ENCODE measurements around the gene OR2A12. TPM values are rescaled to one million over a fixed set of nuclear protein-coding genes. Genes with fewer than 3 reads are reported as not detected.
"Not testable (repeated sequence)": the region's sequence is repeated elsewhere in the genome, so short reads cannot be mapped to it uniquely, and the experiment has no call there.

The OR2A12 gene
- total and polyA plus RNA-seq, 11 donors, result not detected

DNA sequence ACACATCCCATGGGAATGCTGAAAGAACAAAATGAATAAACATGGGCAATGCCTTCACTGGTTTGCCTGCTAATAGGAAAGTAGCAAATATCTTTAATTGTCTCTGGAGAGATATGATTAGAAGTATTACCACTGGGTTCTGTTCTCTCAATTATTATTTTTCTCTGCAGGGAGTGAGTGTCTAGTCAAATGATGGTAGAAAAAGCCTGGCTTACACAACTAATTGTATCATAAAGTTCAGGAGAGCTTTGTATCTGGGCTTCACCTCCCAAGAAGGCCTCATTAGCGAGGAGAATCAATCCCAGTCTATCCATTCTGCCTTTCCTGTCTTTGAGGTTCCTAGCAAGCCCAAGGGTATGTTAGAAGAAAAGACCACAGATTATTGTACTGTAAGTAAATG, 36.8 kb downstream of the OR2A12 start, which contains the start of gene OR2A14:
Gene OR2A14, plus strand, starts transcription at position 301 of the 400 bp plus-strand sequence. CDS start 5,937 bp downstream, outside the sequence.
- Histone ChIP-seq H3K4me3 (no peak within 1 kb of the TSS), H3K4me1 (no peaks in the 10 kb centered on the region), H3K27me3 (no peaks in the 10 kb centered on the region), H3K9me3 (no peaks in the 10 kb centered on the region), H3K36me3 (no peaks in the 10 kb centered on the region), H3K27ac (no peak within 1 kb of the TSS)
- DNase-seq, result no peak
- 85 to 98% (median 91%) methylated on average over 1 of the region's 1 CpG for WGBS, 4 donors
- ATAC-seq, result no peak
- intact Hi-C loops (cut with DNase I), result loop anchor here in 2 of 10 donors (10.0 kb wide), 1 partner anchor 88 kb away; no protein-coding TSS in a partner anchor
- no peak for TF ChIP-seq POLR2A (IDR thresholded peaks at IDR 0.05)
- TF ChIP-seq, protein P1, sequence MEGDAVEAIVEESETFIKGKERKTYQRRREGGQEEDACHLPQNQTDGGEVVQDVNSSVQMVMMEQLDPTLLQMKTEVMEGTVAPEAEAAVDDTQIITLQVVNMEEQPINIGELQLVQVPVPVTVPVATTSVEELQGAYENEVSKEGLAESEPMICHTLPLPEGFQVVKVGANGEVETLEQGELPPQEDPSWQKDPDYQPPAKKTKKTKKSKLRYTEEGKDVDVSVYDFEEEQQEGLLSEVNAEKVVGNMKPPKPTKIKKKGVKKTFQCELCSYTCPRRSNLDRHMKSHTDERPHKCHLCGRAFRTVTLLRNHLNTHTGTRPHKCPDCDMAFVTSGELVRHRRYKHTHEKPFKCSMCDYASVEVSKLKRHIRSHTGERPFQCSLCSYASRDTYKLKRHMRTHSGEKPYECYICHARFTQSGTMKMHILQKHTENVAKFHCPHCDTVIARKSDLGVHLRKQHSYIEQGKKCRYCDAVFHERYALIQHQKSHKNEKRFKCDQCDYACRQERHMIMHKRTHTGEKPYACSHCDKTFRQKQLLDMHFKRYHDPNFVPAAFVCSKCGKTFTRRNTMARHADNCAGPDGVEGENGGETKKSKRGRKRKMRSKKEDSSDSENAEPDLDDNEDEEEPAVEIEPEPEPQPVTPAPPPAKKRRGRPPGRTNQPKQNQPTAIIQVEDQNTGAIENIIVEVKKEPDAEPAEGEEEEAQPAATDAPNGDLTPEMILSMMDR (IDR thresholded peaks at IDR 0.05), result no peak

DNA sequence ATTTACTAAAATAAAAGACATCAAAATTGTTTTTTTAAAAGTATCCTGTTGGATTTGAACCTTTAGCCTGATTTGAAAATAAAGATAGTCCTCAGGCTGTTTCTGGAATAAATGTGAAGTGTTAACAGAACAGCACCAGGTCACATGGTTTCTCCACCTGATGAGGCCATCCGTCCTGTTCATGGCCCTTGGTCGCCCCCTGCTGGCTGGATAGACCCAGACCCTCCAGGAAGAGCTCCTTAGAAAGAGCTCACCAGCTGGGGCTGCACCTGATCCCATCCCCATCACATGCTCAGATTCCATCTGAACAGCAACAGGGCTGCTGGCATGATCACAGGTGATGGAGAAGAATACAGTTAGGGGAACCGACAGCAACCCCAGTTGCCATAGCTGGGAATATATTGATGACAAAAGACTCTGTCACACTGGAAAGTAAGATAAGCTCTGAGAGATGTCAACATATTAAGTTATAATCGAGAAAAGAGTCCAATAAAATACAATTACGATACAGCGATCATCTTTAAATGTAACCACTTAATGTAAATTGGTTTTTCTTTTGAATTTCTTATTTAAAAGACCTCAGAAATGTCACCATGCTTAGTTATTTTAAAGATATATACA, 41.7 kb downstream of the OR2A12 start:
- TF ChIP-seq, protein P1 (IDR thresholded peaks at IDR 0.05), result peak; percentile 65 to 85 (median 76)
- TF ChIP-seq POLR2A (IDR thresholded peaks at IDR 0.05), result no peak
- no peak overlapping the region for H3K27ac ChIP-seq
- peak in 3 of 4 donors; percentile 76 to 85 (median 77) for ATAC-seq

GRCh38 chr7:144129601-144130000, 43.5 kb downstream of the OR2A12 start:
- intact Hi-C loops (cut with DNase I), result loop anchor here in 3 of 10 donors (5.0 to 10.0 kb wide), 2 partner anchors 95 to 97 kb away; no protein-coding TSS in a partner anchor
- 89 to 93% (median 92%) methylated on average over 9 of the region's 9 CpGs for WGBS, 4 donors
- ATAC-seq, DNase-seq, H3K9me3 ChIP-seq, H3K36me3 ChIP-seq, H3K4me3 ChIP-seq, H3K4me1 ChIP-seq, H3K27me3 ChIP-seq, H3K27ac ChIP-seq: not testable (repeated sequence)

More for the DNA sequence above, 41.7 kb downstream of the OR2A12 start:
- H3K36me3 ChIP-seq, result no peaks in the 10 kb centered on the region
- no peaks in the 10 kb centered on the region for H3K4me1 ChIP-seq
- intact Hi-C loops (cut with DNase I), result loop anchor here in 3 of 10 donors (5.0 to 10.0 kb wide), 2 partner anchors 93 to 96 kb away; no protein-coding TSS in a partner anchor
- H3K4me3 ChIP-seq, result no peak overlapping the region
- 35 to 40% (median 38%) methylated on average over 6 of the region's 6 CpGs for WGBS, 4 donors
- no peaks in the 10 kb centered on the region for H3K9me3 ChIP-seq
- DNase-seq, result peak; percentile 74 to 89 (median 81)
- H3K27me3 ChIP-seq, result no peaks in the 10 kb centered on the region

DNA sequence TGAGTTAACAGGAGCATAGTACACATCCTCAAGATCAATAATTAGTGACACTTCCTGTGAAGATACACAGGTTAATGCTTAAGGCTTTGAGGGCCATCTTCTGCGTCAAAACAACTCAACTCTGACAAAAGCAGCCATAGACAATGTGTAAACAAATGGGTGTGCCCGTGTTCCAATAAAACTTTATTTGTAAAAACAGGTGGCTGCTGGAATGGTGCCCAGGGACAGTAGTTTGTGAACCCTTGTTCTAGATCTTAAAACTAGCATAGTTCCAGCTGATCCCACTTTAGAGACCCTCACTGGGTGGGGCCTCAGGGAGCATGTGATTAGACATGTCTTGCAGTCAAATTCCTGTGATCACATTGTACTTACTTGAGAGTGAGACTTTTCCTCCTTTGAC, 44.7 kb downstream of the OR2A12 start:
- ATAC-seq, result no peak
- WGBS, 4 donors, result 80 to 90% (median 89%) methylated on average over 2 of the region's 2 CpGs
- H3K4me1 ChIP-seq, result no peaks in the 10 kb centered on the region
- intact Hi-C loops (cut with DNase I), result loop anchor here in 1 of 10 donors (10.0 kb wide), 1 partner anchor 156 kb away; no protein-coding TSS in a partner anchor
- H3K27me3 ChIP-seq, result no peaks in the 10 kb centered on the region
- no peak for DNase-seq
- TF ChIP-seq POLR2A (IDR thresholded peaks at IDR 0.05), result no peak
- TF ChIP-seq, protein P1 (IDR thresholded peaks at IDR 0.05), result no peak
- H3K4me3 ChIP-seq, result no peak overlapping the region
- H3K27ac ChIP-seq, result no peak overlapping the region
- no peaks in the 10 kb centered on the region for H3K9me3 ChIP-seq
- H3K36me3 ChIP-seq, result no peaks in the 10 kb centered on the region
